Endodermal cell (in vitro differentiated cells): ENCODE results near the gene GPR161. TPM values are rescaled to one million over a fixed set of nuclear protein-coding genes. Genes with fewer than 3 reads are reported as not detected.

Source experiments
- DNase-seq: peaks from one replicate; pipeline ENCODE4 v3.0.0-alpha.2; 2017
- H3K27ac ChIP-seq: 2 replicates; pipeline ENCODE4 v1.5.1; 2013; ENCODE audit warnings: mild to moderate bottlenecking, low read depth, low read length, moderate library complexity
- H3K27me3 ChIP-seq: 2 replicates; pipeline ENCODE4 v1.6.1; 2013; ENCODE audit warnings: mild to moderate bottlenecking, low read length, moderate library complexity; ENCODE audit not compliant: insufficient read depth, control insufficient read depth, poor library complexity, severe bottlenecking
- H3K36me3 ChIP-seq: 2 replicates; pipeline ENCODE4 v1.7.0; 2013; ENCODE audit warnings: mild to moderate bottlenecking, low read length, moderate library complexity; ENCODE audit not compliant: control insufficient read depth, insufficient read depth
- H3K4me1 ChIP-seq: one replicate; pipeline ENCODE4 v1.7.0; 2013; ENCODE audit warnings: low read length; ENCODE audit not compliant: control insufficient read depth, insufficient read depth
- H3K4me3 ChIP-seq: 2 replicates; pipeline ENCODE4 v1.5.1; 2013; ENCODE audit warnings: mild to moderate bottlenecking, low read length, moderate library complexity
- H3K9ac ChIP-seq: 2 replicates; pipeline ENCODE4 v1.6.1; 2013; ENCODE audit warnings: mild to moderate bottlenecking, low read length, moderate library complexity; ENCODE audit not compliant: poor library complexity, severe bottlenecking; ENCODE audit errors: extremely low read depth
- H3K9me3 ChIP-seq: 2 replicates; pipeline ENCODE4 v1.6.1; 2013; ENCODE audit warnings: mild to moderate bottlenecking, low read length, moderate library complexity; ENCODE audit not compliant: control insufficient read depth
- H3K27ac Mint-ChIP-seq: 2 replicates; pipeline ENCODE4 v1.8.0; 2020; ENCODE audit warnings: mixed read lengths
- H3K27me3 Mint-ChIP-seq: 2 replicates; pipeline ENCODE4 v1.8.0; 2021; ENCODE audit warnings: mild to moderate bottlenecking, mixed read lengths; ENCODE audit not compliant: insufficient read depth
- H3K36me3 Mint-ChIP-seq: 2 replicates; pipeline ENCODE4 v1.8.0; 2020; ENCODE audit warnings: low read depth, mixed read lengths
- H3K4me1 Mint-ChIP-seq: 2 replicates; pipeline ENCODE4 v1.8.0; 2020; ENCODE audit warnings: mixed read lengths
- H3K4me3 Mint-ChIP-seq: 2 replicates; pipeline ENCODE4 v1.8.0; 2020; ENCODE audit warnings: mild to moderate bottlenecking, moderate library complexity, mixed read lengths
- H3K9me3 Mint-ChIP-seq: 2 replicates; pipeline ENCODE4 v1.8.0; 2020; ENCODE audit warnings: mild to moderate bottlenecking, mixed read lengths
- WGBS, 2 experiments: methylation state at CpG; one replicate each; pipeline versions ENCODE4 v1.1.5 to v1.1.7; 2013; ENCODE audit warnings: missing lambda C conversion rate in 2 of 2, mixed read lengths in 1 of 2; ENCODE audit not compliant: insufficient coverage in 1 of 2, insufficient read length in 1 of 2; 5-methylcytosine and 5-hydroxymethylcytosine counted together
- total RNA-seq, 2 donors: library from RNA; stranded (reverse); fragmentation: NEBNext Ultra II Directional in 1 of 2; extraction: Animal tissue kit (Norgen Biotek cat#: 25700) in 1 of 2; gene quantifications; 2 replicates in 1 of 2; 3 replicates in 1 of 2; pipeline ENCODE4 v1.2.1, GENCODE V29; 2021
- TF ChIP-seq, protein P1 (sequence below): fragments of 200-600 bp; sonication (generic); conservative IDR thresholded peaks from 2 replicates; pipeline ENCODE4 v1.5.0; 2021; ENCODE audit warnings: antibody characterized with exemption, mild to moderate bottlenecking

Gene GPR161
- total RNA-seq, 2 donors from 2014 or later = 24.0 to 26.6 TPM

DNA sequence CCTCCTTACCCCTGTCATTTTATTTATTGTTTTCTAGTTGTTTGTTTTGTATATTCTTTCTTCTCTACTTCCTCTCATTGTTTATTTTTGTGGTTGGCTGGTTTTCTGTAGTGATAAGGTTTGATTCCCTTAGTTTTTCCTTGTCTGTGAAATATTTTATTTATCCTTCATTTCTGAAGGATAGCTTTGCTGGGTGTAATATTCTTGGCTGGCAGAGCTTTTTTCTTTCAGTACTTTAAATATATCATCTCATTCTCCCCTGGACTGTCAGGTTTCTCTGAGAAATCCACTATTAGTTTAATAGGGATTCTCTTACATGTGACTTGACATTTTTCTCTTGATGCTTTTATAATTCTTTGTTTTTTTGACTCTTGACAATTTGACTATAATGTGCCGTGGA, 23.2 kb upstream of the GPR161 start:
- H3K9me3 Mint-ChIP-seq = peaks cover 40% of the 10 kb centered on the region
- H3K27ac ChIP-seq = no peak overlapping the region

DNA sequence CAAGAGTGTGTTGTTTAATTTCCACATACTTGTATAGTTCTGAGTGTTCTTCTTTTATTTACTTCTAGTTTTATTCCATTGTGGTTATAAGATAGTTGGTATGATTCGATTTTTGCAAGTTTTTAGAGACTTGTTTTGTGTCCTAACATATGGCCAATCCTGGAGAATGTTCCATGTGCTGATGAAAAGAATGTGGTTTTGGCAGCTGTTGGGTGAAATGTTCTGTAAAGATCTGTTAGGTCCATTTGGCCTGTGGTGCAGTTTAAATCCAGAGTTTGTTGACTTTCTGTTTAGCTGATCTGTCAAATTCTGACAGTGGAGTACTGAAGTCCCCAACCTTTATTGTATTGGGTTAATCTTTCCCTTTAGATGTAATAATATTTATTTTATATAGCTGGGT, 22.5 kb upstream of the GPR161 start:
- Histone ChIP-seq H3K9ac (no peak overlapping the region), H3K27ac (no peak overlapping the region), H3K9me3 (peaks cover 37% of the 10 kb centered on the region), H3K4me1 (no peaks in the 10 kb centered on the region), H3K27me3 (no peaks in the 10 kb centered on the region), H3K36me3 (no peaks in the 10 kb centered on the region), H3K4me3 (no peak overlapping the region)
- H3K36me3 Mint-ChIP-seq = peaks cover 2% of the 10 kb centered on the region
- H3K4me3 Mint-ChIP-seq = no peak overlapping the region
- no peaks in the 10 kb centered on the region for H3K4me1 Mint-ChIP-seq
- no peak for DNase-seq
- no peak overlapping the region for H3K27ac Mint-ChIP-seq
- WGBS, 2 experiments = 92% methylated on average over 1 of the region's 1 CpG; no CpG with 5 or more reads in 1 of the 2 experiments
- peaks cover 40% of the 10 kb centered on the region for H3K9me3 Mint-ChIP-seq
- no peaks in the 10 kb centered on the region for H3K27me3 Mint-ChIP-seq
- TF ChIP-seq, protein P1, sequence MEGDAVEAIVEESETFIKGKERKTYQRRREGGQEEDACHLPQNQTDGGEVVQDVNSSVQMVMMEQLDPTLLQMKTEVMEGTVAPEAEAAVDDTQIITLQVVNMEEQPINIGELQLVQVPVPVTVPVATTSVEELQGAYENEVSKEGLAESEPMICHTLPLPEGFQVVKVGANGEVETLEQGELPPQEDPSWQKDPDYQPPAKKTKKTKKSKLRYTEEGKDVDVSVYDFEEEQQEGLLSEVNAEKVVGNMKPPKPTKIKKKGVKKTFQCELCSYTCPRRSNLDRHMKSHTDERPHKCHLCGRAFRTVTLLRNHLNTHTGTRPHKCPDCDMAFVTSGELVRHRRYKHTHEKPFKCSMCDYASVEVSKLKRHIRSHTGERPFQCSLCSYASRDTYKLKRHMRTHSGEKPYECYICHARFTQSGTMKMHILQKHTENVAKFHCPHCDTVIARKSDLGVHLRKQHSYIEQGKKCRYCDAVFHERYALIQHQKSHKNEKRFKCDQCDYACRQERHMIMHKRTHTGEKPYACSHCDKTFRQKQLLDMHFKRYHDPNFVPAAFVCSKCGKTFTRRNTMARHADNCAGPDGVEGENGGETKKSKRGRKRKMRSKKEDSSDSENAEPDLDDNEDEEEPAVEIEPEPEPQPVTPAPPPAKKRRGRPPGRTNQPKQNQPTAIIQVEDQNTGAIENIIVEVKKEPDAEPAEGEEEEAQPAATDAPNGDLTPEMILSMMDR = no peak

More for the DNA sequence above, 23.2 kb upstream of the GPR161 start:
- no peak overlapping the region for H3K9ac ChIP-seq
- H3K4me1 ChIP-seq = no peaks in the 10 kb centered on the region
- H3K36me3 ChIP-seq = no peaks in the 10 kb centered on the region
- TF ChIP-seq, protein P1 = no peak
- WGBS, 2 experiments = 86 to 96% methylated on average over 1 of the region's 1 CpG
- no peaks in the 10 kb centered on the region for H3K27me3 ChIP-seq
- no peak overlapping the region for H3K4me3 ChIP-seq
- peaks cover 37% of the 10 kb centered on the region for H3K9me3 ChIP-seq
- Mint-ChIP-seq H3K4me3 (no peak overlapping the region), H3K4me1 (no peaks in the 10 kb centered on the region), H3K36me3 (peaks cover 2% of the 10 kb centered on the region), H3K27ac (no peak overlapping the region), H3K27me3 (no peaks in the 10 kb centered on the region)
- DNase-seq = no peak

DNA sequence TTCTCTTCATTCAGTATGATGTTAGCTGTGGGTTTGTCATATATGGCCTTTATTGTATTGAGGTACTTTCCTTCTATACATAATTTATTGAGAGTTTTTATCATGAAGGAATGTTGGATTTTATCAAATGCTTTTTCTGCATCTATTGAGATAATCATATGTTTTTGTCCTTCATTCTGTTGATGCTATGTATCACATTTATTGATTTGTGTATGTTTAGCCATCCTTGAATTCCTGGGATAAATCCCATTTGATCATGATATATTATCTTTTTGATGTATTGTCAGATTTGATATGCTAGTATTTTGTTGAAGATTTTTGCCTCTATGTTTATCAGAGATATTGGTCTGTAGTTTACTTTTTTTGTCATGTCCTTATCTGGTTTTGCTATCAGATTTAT, 20.9 kb upstream of the GPR161 start:
- no peaks in the 10 kb centered on the region for H3K4me1 ChIP-seq
- no peaks in the 10 kb centered on the region for H3K27me3 Mint-ChIP-seq
- no peak overlapping the region for H3K4me3 ChIP-seq
- peaks cover 37% of the 10 kb centered on the region for H3K9me3 ChIP-seq
- no peak overlapping the region for H3K9ac ChIP-seq
- peaks cover 2% of the 10 kb centered on the region for H3K36me3 Mint-ChIP-seq
- H3K9me3 Mint-ChIP-seq = peaks cover 40% of the 10 kb centered on the region
- no peaks in the 10 kb centered on the region for H3K4me1 Mint-ChIP-seq
- no peak overlapping the region for H3K27ac ChIP-seq
- no peak overlapping the region for H3K4me3 Mint-ChIP-seq
- TF ChIP-seq, protein P1 = no peak
- no peak overlapping the region for H3K27ac Mint-ChIP-seq
- H3K27me3 ChIP-seq = no peaks in the 10 kb centered on the region
- no peak for DNase-seq
- H3K36me3 ChIP-seq = no peaks in the 10 kb centered on the region
